Activated CD4-positive, alpha-beta T cell treated with anti-CD3 and anti-CD28 coated beads, Interleukin-2, amount 10 ng/mL, durations not matched to agents 7 days and 5 days (primary cell): Measurements from ENCODE around the gene AGPAT1. TPM values are rescaled to one million over a fixed set of nuclear protein-coding genes. Genes with fewer than 3 reads are reported as not detected.

Experiments used
- CTCF ChIA-PET: fragments of 350-600 bp; sonication (Branson Sonifier 250); formaldehyde crosslinking; loops from one replicate; lab custom pipeline; 2021; ENCODE audit warnings: antibody characterized with exemption; lab: Charles Lee
- POLR2A ChIA-PET: fragments of 350-600 bp; sonication (Branson Sonifier 250); formaldehyde crosslinking; loops from one replicate; lab custom pipeline; 2021; ENCODE audit warnings: antibody characterized with exemption; lab: Charles Lee
- DNase-seq: peaks from one replicate; pipeline ENCODE4 v3.0.0-alpha.2; 2020
- H3K27ac Mint-ChIP-seq: one replicate; pipeline ENCODE4 v1.8.0; 2021; ENCODE audit warnings: mild to moderate bottlenecking, moderate library complexity, mixed read lengths
- H3K27me3 Mint-ChIP-seq: one replicate; pipeline ENCODE4 v1.8.0; 2021; ENCODE audit warnings: mixed read lengths
- H3K36me3 Mint-ChIP-seq: one replicate; pipeline ENCODE4 v1.8.0; 2021; ENCODE audit warnings: low read depth, mixed read lengths
- H3K4me1 Mint-ChIP-seq: one replicate; pipeline ENCODE4 v1.8.0; 2021; ENCODE audit warnings: mixed read lengths
- H3K4me3 Mint-ChIP-seq: one replicate; pipeline ENCODE4 v1.8.0; 2021; ENCODE audit warnings: mild to moderate bottlenecking, moderate library complexity, mixed read lengths
- H3K9me3 Mint-ChIP-seq: one replicate; pipeline ENCODE4 v1.8.0; 2021; ENCODE audit warnings: mixed read lengths
- total RNA-seq, 2 experiments: library from RNA; stranded (reverse); gene quantifications; one replicate each; pipeline ENCODE4 v1.2.3, GENCODE V29; 2021

Gene AGPAT1
- total RNA-seq, 2 experiments from 2014 or later = 47.3 to 52.0 TPM

GRCh38 chr6:32154514-32155161 is 21.2 kb downstream of the AGPAT1 start:
- ChIA-PET CTCF (interaction anchor here (0.6 to 1.2 kb wide), 4 partner anchors 10 to 36 kb away, joined by 3 to 5 read pairs (median 4); partner anchors contain the start of gene EGFL8), POLR2A (interaction anchor here (0.6 kb wide), 1 partner anchor 100 kb away, joined by 3 read pairs; no protein-coding TSS in a partner anchor)
- H3K27ac Mint-ChIP-seq = peak overlapping the region; percentile 90
- H3K27me3 Mint-ChIP-seq = peaks cover 24% of the 10 kb centered on the region
- peak overlapping the region; percentile 97 for H3K4me3 Mint-ChIP-seq
- no peaks in the 10 kb centered on the region for H3K9me3 Mint-ChIP-seq
- peaks cover 36% of the 10 kb centered on the region for H3K4me1 Mint-ChIP-seq
- peak; percentile 77 for DNase-seq
- peaks cover 1% of the 10 kb centered on the region for H3K36me3 Mint-ChIP-seq

GRCh38 chr6:32153564-32154513 is 22.0 kb downstream of the AGPAT1 start, which contains the start of gene PPT2:
TSS of gene PPT2 (plus strand) at chr6:32154141. CDS start at chr6:32154595, 454 bp downstream.
- Mint-ChIP-seq H3K4me1 (peaks cover 40% of the 10 kb centered on the region), H3K27me3 (peaks cover 28% of the 10 kb centered on the region), H3K36me3 (peaks cover 1% of the 10 kb centered on the region), H3K9me3 (no peaks in the 10 kb centered on the region), H3K4me3 (peak within 1 kb of the TSS; percentile 97), H3K27ac (peak within 1 kb of the TSS; percentile 90)
- POLR2A ChIA-PET = no interaction called here
- CTCF ChIA-PET = interaction anchor here (1.2 kb wide), 2 partner anchors 11 to 35 kb away, joined by 4 to 5 read pairs; partner anchors contain the start of gene EGFL8
- DNase-seq = peak; percentile 72

DNA sequence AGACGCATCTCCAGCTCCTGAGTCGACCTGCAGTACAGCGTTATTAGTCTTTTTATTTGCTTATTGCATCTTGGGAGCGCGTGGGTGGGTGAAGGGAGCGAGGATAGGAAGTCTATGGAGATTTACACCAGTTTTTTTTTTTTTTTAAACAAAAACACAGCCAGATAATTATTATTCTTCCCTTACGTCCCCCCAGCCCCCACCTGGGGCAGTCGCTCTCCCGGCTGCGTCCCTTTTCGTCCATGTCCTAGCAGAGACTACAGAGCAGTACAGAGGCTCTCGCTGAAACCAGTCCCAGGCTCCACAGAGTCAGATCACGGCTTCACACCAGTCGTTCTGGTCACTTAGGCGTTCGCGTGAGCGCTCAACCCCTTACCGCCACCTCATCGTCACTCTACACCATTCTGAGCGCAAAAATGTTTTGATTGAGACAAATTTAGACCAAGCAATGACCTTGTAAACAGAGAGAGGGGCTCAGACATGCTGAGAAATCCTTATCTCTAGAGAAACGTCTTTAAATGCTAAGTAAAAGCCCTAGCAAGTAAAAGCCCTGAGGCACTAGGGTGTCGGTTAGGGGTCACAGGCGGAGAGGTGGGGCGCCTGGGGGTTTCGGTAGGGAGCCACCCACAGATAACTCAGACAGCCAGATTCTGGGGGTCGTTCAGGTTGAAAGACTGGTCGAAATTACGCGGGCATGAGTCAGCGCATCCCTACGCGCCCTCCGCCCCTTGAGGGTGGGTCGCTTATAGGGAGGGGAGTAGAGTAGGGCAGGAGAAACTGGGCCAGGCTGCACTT is 22.9 kb downstream of the AGPAT1 start:
- H3K27ac Mint-ChIP-seq = no peak overlapping the region
- peak overlapping the region; percentile 37 for H3K4me3 Mint-ChIP-seq
- CTCF ChIA-PET = interaction anchor here (0.5 to 1.2 kb wide), 3 partner anchors 11 to 244 kb away, joined by 3 to 4 read pairs (median 4); partner anchors contain the start of gene EGFL8
- H3K36me3 Mint-ChIP-seq = peaks cover 3% of the 10 kb centered on the region
- POLR2A ChIA-PET = no interaction called here
- no peak for DNase-seq
- H3K4me1 Mint-ChIP-seq = peaks cover 48% of the 10 kb centered on the region
- H3K9me3 Mint-ChIP-seq = peaks cover 2% of the 10 kb centered on the region
- H3K27me3 Mint-ChIP-seq = peaks cover 37% of the 10 kb centered on the region

GRCh38 chr6:32151863-32152768 is 23.8 kb downstream of the AGPAT1 start, which contains the start of gene PRRT1:
TSS of gene PRRT1 (minus strand) at chr6:32151939. CDS start at chr6:32151827, 112 bp downstream.
- POLR2A ChIA-PET = no interaction called here
- Mint-ChIP-seq H3K4me1 (peaks cover 51% of the 10 kb centered on the region), H3K27ac (no peak within 1 kb of the TSS)

DNA sequence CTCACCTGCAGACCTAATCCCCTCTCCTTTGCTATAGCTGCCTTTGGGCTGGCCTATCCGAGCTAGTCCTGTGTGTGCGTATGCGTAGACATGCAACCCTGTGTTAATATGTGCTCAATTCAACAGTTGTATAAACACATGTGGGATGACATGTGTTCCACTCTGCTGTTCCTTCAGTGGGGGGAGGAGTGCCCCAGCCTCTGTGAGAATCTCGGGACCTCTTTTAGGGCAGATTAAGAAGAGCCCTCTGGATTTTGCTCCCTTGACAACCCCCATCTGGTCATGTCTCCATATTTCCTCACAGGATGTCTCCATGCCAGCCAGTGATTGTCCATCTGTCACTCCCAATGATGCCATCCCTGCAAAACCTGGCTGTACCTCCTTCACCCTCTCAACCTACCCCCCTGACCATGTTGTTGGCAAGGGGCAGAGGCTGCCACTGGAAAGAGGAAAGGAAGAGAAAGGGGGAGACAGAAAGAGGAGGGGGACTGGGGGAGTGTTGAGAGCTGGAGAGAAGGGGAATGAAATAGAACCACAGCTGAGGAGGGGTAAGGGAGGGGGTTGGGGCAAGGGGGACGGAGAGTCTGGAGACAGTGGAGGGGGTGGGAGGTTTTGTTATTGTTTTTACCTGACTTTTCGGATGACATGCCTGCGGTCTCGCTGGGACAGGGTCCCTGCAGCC is 24.6 kb downstream of the AGPAT1 start:
- H3K36me3 Mint-ChIP-seq = peaks cover 3% of the 10 kb centered on the region
- H3K27ac Mint-ChIP-seq = no peak overlapping the region
- DNase-seq = no peak
- peaks cover 3% of the 10 kb centered on the region for H3K9me3 Mint-ChIP-seq
- H3K4me1 Mint-ChIP-seq = peaks cover 51% of the 10 kb centered on the region
- POLR2A ChIA-PET = no interaction called here
- CTCF ChIA-PET = interaction anchor here (1.2 kb wide), 2 partner anchors 13 to 15 kb away, joined by 3 to 4 read pairs; partner anchors contain the start of gene EGFL8
- no peak overlapping the region for H3K4me3 Mint-ChIP-seq
- peaks cover 51% of the 10 kb centered on the region for H3K27me3 Mint-ChIP-seq

More at GRCh38 chr6:32151863-32152768, 23.8 kb downstream of the AGPAT1 start, which contains the start of gene PRRT1:
- H3K36me3 Mint-ChIP-seq = peaks cover 3% of the 10 kb centered on the region
- H3K27me3 Mint-ChIP-seq = peaks cover 44% of the 10 kb centered on the region
- CTCF ChIA-PET = interaction anchor here (0.5 to 1.2 kb wide), 5 partner anchors 12 to 243 kb away, joined by 3 to 4 read pairs (median 3); partner anchors contain the start of gene EGFL8
- H3K4me3 Mint-ChIP-seq = no peak within 1 kb of the TSS
- no peak for DNase-seq
- H3K9me3 Mint-ChIP-seq = peaks cover 3% of the 10 kb centered on the region

DNA sequence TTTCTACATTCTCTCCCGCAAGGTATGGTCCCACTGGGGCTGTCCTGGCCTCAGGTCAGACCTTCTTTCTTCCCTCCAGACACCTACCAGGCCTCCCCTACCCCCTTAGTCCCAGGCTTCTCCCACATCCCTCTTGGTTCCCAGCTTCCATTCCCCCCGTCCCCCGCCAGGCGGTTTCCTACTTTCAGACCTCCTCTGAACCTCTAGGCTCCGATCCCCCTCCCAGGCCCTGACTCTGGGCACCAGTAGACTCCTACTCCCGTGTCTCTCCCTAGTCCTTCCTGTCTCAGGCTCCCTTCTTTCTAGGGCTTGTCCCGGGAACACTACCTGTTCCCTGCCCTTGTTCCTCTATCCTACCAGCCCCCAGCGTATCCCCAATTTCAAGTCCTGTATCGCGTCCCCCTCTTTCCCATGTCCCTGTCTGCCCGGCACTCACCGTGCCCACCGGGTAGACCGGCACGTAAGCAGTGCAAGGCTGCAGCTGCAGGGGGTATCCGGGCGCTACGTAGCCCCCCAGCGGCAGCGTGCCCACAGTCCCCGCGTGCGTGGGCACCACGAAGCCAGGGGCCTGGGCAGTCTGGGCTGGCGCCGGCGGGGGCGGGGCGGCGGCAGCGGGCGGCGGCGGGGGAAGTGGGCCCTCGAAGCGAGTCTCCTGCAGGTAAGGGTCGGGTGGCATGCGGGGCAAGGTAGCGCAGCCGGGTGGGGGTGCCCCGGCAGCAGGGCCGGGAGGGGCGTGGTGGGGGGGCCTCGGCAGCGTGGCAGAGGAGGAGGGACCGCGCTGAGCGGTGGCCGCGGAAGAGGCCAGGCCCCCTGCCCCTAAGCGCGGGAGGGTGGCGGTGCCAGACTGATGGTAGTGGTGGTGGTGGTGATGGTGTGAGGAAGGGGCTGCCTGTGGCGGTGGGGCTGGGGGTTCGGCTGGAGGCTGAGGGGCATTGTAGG is 25.7 kb downstream of the AGPAT1 start:
- POLR2A ChIA-PET = no interaction called here
- H3K36me3 Mint-ChIP-seq = peaks cover 2% of the 10 kb centered on the region
- H3K9me3 Mint-ChIP-seq = peaks cover 3% of the 10 kb centered on the region
- H3K4me1 Mint-ChIP-seq = peaks cover 44% of the 10 kb centered on the region
- H3K4me3 Mint-ChIP-seq = no peak overlapping the region
- no peak overlapping the region for H3K27ac Mint-ChIP-seq
- CTCF ChIA-PET = interaction anchor here (1.2 kb wide), 1 partner anchor 20 kb away, joined by 5 read pairs; the partner anchor contains the start of gene FKBPL
- DNase-seq = no peak
- H3K27me3 Mint-ChIP-seq = peaks cover 59% of the 10 kb centered on the region

- H3K27me3 Mint-ChIP-seq = peaks cover 59% of the 10 kb centered on the region
- peaks cover 2% of the 10 kb centered on the region for H3K36me3 Mint-ChIP-seq
- no peak for DNase-seq
- ChIA-PET CTCF (interaction anchor here (0.9 to 1.5 kb wide), 3 partner anchors 19 to 28 kb away, joined by 3 to 7 read pairs (median 5); partner anchors contain the start of genes ATF6B and FKBPL), POLR2A (interaction anchor here (0.5 kb wide), 1 partner anchor 596 kb away, joined by 3 read pairs; no protein-coding TSS in a partner anchor)
- H3K27ac Mint-ChIP-seq = peak overlapping the region; percentile 54
- H3K4me3 Mint-ChIP-seq = peak overlapping the region; percentile 65
- H3K9me3 Mint-ChIP-seq = peaks cover 3% of the 10 kb centered on the region
- peaks cover 36% of the 10 kb centered on the region for H3K4me1 Mint-ChIP-seq
Observed at GRCh38 chr6:32149092-32149755, 26.7 kb downstream of the AGPAT1 start.

- peaks cover 58% of the 10 kb centered on the region for H3K27me3 Mint-ChIP-seq
- POLR2A ChIA-PET = interaction anchor here (0.5 kb wide), 1 partner anchor 595 kb away, joined by 3 read pairs; no protein-coding TSS in a partner anchor
- CTCF ChIA-PET = interaction anchor here (0.6 to 1.5 kb wide), 5 partner anchors 11 to 47 kb away, joined by 3 to 7 read pairs (median 4); partner anchors contain the start of genes ATF6B and FKBPL
- peak overlapping the region; percentile 54 for H3K27ac Mint-ChIP-seq
- H3K4me1 Mint-ChIP-seq = peaks cover 30% of the 10 kb centered on the region
- H3K36me3 Mint-ChIP-seq = peaks cover 2% of the 10 kb centered on the region
- H3K4me3 Mint-ChIP-seq = peak overlapping the region; percentile 65
- DNase-seq = peak; percentile 63
- H3K9me3 Mint-ChIP-seq = peaks cover 3% of the 10 kb centered on the region
Observed at GRCh38 chr6:32148289-32149091, 27.4 kb downstream of the AGPAT1 start.
